Hepatocyte (in vitro differentiated cells): ENCODE measurements around the gene KRT20.

Experiments
- EZH2phosphoT487 ChIP-seq: fragments of 200-600 bp; sonication (generic); IDR thresholded peaks from one replicate; pipeline ENCODE4 v1.6.1; 2018; ENCODE audit warnings: antibody characterized with exemption, mild to moderate bottlenecking, low read depth, moderate library complexity; ENCODE audit not compliant: unreplicated experiment, severe bottlenecking
- TF ChIP-seq, protein P1 (sequence below): fragments of 200-600 bp; sonication (generic); IDR thresholded peaks from 2 replicates; pipeline ENCODE4 v1.5.1; 2016; ENCODE audit warnings: antibody characterized with exemption, mild to moderate bottlenecking; ENCODE audit not compliant: poor library complexity

DNA sequence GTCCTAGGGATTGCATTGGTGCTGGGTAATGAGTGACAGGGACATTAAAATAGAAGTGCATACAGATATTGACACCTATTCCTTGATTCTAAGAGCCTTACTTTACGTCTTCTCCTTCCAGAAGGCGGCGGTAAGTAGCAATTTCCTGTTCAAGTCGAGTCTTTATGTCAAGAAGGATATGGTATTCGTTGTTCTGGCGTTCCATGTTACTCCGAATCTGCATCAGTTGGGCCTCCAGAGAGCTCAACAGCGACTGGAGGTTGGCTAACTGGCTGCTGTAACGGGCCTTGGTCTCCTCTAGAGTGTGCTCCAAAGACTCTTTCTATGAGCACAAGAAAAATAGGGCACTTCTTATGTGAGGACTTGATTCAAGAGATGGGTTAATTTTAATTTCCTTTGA is 7.0 kb downstream of the KRT20 start:
- TF ChIP-seq, protein P1, sequence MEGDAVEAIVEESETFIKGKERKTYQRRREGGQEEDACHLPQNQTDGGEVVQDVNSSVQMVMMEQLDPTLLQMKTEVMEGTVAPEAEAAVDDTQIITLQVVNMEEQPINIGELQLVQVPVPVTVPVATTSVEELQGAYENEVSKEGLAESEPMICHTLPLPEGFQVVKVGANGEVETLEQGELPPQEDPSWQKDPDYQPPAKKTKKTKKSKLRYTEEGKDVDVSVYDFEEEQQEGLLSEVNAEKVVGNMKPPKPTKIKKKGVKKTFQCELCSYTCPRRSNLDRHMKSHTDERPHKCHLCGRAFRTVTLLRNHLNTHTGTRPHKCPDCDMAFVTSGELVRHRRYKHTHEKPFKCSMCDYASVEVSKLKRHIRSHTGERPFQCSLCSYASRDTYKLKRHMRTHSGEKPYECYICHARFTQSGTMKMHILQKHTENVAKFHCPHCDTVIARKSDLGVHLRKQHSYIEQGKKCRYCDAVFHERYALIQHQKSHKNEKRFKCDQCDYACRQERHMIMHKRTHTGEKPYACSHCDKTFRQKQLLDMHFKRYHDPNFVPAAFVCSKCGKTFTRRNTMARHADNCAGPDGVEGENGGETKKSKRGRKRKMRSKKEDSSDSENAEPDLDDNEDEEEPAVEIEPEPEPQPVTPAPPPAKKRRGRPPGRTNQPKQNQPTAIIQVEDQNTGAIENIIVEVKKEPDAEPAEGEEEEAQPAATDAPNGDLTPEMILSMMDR: no peak
- TF ChIP-seq EZH2phosphoT487: no peak
